NK-92 (cell line): ENCODE data around the gene HES5.

Experiments used
- DNase-seq: peaks from one replicate; lab custom pipeline; 2025; ENCODE audit not compliant: unreplicated experiment; lab: John Stamatoyannopoulos, UW

Gene HES5

DNA sequence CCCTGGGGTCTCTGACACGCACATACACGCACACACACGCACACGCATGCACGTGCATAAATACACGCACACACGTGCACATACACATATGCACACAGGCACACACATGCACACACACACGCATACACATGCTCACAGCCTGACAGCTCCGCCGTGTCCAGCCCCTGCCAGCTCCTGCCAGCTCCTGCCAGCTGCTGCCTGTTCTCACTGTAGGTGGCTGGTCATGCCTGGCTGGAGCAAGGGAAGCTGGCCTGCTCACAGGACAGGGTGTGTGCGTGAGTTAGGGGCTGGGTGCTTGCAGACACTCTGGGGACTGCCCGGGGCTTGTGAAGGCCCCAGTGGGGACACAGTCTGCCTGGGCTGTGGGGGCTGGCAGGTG lies 49.1 kb downstream of the HES5 start:
- no peak for DNase-seq

DNA sequence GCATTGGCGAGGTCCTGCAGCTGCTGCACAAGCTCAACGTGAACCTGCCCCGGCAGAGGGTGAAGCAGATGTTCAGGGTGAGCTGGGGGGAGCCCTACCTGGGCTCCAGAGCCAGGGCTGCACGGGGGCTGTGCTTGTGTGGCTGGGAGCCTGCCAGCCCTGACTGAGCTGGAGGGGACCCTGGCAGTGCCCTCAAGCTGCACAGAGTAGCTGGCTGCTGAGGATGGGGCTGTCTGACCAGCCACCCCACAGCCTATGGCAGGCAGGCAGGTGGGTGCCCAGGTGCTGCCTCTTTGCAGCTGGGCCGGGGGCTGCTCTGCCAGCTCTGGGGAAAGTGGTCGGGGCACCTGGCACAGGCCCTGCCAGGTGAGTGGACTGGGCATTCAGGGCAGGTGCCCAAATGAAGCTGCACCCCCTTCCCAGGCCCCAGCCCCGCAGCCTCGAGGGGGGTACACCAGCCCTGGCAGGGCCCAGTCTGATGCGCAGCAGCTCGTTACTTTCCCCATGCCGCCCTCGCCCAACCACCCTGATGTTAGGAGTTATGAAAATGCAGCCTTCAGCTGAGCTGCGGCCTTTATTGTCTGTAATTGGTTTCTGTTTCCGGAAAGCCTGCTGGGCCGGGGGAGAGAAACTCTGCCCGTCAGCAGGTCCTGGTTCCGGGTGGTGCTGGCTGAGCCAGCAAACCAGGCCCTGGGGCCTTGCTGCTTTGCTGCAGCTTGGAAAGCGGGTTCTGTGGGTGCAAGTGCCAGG lies 49.7 kb downstream of the HES5 start:
- no peak for DNase-seq

DNA sequence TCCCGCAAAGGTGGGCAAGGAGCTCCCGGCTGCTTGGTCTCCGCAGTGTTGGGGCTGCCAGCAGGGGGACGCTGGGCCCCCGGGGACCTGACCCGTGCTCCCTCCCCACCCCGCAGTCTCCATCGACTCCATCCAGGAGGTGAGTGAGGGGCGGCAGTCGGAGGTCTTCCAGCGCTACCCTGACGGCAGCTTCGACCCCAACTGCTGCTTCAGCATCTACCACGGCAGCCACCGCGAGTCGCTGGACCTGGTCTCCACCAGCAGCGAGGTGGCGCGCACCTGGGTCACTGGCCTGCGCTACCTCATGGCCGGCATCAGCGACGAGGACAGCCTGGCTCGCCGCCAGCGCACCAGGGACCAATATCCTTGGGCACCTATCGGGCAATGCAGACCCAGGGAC lies 50.4 kb downstream of the HES5 start:
- no peak for DNase-seq

DNA sequence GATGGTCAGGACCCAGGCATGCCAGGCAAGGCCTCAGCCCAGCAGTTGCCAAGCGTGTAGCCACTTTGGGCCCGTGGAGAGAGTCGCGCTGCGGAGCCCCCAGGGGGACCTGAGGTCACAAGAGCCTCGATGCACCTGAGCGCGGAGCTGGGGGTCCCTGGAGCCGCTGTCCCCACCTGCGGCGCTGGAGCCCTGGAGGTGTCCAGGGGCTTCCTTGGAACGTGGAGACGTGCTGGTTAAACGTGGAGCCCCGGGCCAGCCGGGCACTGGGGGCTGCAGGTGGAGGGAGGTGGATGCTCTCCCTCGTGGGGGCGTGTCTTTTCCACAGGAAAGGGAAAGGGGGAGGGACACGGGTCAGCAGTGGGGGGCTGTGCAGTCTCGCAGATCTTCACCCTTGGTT lies 50.9 kb downstream of the HES5 start:
- DNase-seq, result no peak
